ENCODE results near the gene FAU.

FAU gene

DNA sequence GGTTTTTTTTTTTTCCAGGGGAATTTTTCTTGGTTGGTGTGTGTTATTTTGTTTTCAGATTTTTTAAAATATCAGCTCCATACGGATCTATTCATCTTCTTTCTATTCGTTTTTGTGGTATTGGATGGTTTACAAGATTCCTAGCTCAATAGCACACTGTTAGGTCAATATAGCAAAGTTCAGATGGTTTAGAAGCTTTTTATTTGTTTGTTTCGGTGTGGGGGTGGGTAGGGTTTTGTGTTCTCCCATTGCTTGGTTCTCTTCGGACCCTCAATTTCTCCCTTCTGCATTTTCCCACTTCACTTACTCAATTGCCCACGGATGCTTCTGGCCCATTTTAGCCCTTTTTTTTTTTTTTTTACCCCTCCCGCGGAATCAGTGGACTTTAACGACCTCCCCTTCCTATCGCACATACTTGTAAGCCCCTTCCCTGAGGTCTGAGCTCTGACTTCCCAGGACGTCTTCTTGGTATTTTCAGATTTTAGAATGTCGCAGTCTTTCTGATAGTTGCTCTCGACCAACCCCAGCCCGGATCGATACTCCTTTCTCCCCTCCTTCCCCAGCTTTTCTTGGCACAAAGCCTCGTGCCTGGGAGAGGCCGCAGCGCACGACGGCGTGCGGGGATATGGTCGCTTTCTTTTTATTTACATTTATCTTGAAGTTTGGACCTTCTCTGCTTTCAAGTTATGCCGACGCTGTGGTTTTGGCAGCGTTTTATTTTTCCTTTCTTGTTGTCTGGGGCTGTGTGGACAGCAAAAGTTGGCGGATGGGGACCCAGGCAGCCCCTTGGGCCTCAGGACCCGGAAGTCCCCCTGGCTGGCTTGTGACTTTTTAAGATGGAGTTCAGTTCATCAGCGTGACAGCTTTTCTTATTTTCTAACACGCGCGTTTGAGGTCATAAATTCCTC is 43.7 kb upstream of the FAU start:
- ChIA-PET POLR2A (ENCODE audit: low non-redundant PET) (interaction anchor here (0.7 kb wide), 1 partner anchor 79 kb away, joined by 4 read pairs; no protein-coding TSS in a partner anchor), CTCF (interaction anchor here (0.6 to 0.7 kb wide), 2 partner anchors 15 to 164 kb away, joined by 4 read pairs; no protein-coding TSS in a partner anchor)
- no peak overlapping the region for H3K27ac ChIP-seq
- TF ChIP-seq, protein P1, sequence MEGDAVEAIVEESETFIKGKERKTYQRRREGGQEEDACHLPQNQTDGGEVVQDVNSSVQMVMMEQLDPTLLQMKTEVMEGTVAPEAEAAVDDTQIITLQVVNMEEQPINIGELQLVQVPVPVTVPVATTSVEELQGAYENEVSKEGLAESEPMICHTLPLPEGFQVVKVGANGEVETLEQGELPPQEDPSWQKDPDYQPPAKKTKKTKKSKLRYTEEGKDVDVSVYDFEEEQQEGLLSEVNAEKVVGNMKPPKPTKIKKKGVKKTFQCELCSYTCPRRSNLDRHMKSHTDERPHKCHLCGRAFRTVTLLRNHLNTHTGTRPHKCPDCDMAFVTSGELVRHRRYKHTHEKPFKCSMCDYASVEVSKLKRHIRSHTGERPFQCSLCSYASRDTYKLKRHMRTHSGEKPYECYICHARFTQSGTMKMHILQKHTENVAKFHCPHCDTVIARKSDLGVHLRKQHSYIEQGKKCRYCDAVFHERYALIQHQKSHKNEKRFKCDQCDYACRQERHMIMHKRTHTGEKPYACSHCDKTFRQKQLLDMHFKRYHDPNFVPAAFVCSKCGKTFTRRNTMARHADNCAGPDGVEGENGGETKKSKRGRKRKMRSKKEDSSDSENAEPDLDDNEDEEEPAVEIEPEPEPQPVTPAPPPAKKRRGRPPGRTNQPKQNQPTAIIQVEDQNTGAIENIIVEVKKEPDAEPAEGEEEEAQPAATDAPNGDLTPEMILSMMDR (conservative IDR thresholded peaks at IDR 0.05; ENCODE audit: low read depth), result no peak
- DNase-seq (ENCODE audit: low spot score), result no peak

DNA sequence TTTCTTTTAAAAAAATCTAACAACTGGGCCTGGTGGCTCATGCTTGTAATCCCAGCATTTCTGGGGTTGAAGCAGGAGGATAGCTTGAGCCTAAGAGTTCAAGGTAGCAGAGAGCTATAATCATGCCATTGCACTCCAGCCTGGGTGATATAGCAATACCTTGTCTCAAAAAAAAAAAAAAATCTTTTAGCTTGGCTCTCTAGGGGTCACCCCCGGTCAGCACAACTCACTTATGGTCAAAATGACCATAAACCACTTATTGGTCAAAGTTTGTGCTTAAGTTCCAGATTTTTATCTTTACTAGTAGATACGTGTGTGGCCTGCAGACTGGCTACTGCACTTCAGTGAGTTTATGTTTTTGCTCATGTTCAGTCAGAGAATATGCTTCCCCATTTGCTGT is 41.8 kb upstream of the FAU start:
- ChIA-PET CTCF (interaction anchor here (0.6 kb wide), 1 partner anchor 81 kb away, joined by 5 read pairs; no protein-coding TSS in a partner anchor), POLR2A (ENCODE audit: low non-redundant PET) (no interaction called here)
- TF ChIP-seq, protein P1 (conservative IDR thresholded peaks at IDR 0.05; ENCODE audit: low read depth), result no peak
- H3K27ac ChIP-seq, result no peak overlapping the region
- DNase-seq (ENCODE audit: low spot score), result no peak

DNA sequence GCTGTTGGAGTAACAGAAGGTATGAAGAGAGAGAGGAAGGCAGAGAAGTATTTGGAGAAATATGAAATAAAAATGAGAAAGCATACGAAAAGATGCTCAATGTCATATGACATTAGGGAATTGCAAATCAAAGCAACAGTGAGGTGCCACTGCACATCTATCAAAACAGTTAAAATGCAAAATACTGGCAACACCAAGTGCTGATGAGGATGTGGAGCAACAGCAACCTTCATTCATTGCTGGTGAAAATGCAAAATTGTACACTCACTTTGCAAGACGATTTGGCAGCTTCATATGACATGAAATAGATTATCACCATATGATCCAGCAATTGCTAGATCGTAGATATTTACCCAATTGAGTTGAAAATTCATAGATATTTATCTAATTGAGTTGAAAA is 38.7 kb upstream of the FAU start:
- TF ChIP-seq, protein P1 (conservative IDR thresholded peaks at IDR 0.05; ENCODE audit: low read depth), result no peak
- POLR2A ChIA-PET (ENCODE audit: low non-redundant PET), result no interaction called here
- CTCF ChIA-PET, result no interaction called here

DNA sequence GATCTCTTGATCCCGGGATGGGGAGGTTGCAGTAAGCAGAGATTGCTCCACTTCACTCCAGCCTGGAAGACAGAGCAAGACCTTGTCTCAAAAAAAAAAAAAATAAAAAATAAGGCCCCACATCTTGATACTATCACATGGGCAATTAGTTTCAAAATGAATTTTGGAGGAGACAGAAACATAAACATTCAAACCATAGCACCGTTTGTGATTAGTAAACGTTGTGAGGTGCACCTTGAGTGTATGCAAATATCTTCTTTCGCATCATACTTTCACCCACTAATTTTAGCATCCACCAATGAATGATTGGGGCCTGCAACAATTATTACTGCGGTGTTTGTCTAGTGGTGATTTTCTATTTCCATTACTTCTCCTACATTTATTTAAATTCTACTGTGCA is 37.1 kb upstream of the FAU start:
- TF ChIP-seq, protein P1 (conservative IDR thresholded peaks at IDR 0.05; ENCODE audit: low read depth), result no peak
- no peak overlapping the region for H3K27ac ChIP-seq
- no peak for DNase-seq (ENCODE audit: low spot score)
- POLR2A ChIA-PET (ENCODE audit: low non-redundant PET), result no interaction called here
- CTCF ChIA-PET, result no interaction called here

More for the DNA sequence above, 38.7 kb upstream of the FAU start:
- H3K27ac ChIP-seq, result no peak overlapping the region
- no peak for DNase-seq (ENCODE audit: low spot score)

DNA sequence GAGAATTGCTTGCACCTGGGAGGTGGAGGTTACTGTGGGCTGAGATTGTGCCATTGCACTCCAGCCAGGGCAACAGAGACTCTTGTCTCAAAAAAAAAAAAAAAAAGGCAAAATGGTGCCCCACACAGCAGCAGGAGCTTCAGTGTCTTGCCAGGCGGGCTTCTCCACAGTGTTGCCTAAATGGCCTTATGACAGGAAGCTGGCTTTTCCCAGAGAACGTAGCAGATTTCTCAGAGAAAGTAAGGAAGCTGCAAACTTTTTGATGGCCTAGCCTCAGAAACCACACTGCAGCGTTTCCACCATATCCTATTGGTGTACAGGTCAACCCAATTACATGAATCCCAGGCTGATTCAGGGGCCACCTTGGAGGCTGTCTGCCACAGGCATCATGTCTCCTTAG is 35.4 kb upstream of the FAU start:
- H3K27ac ChIP-seq, result no peak overlapping the region
- ChIA-PET CTCF (interaction anchor here (0.6 kb wide), 1 partner anchor 189 kb away, joined by 3 read pairs; no protein-coding TSS in a partner anchor), POLR2A (ENCODE audit: low non-redundant PET) (interaction anchor here (0.6 kb wide), 1 partner anchor 104 kb away, joined by 4 read pairs; the partner anchor contains the start of gene POLA2)
- TF ChIP-seq, protein P1 (conservative IDR thresholded peaks at IDR 0.05; ENCODE audit: low read depth), result no peak
- no peak for DNase-seq (ENCODE audit: low spot score)

DNA sequence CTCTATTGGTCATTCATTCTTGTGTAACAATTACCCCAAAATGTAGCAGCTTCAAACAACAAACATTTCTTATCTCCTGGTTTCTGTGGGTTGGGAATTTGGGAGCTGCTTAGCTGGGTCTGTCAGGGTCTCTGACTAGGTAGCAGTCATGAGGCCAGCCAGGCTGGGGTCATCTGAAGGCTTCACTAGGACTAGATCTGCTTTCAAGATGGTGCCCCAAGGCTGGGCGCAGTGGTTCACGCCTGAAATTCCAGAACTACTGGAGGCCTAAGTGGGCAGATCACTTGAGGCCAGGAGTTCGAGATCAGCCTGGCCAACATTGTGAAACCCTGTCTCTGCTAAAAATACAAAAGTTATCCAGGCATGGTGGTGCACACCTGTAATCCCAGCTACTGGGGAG is 35.0 kb upstream of the FAU start:
- DNase-seq (ENCODE audit: low spot score), result no peak
- CTCF ChIA-PET, result no interaction called here
- TF ChIP-seq, protein P1 (conservative IDR thresholded peaks at IDR 0.05; ENCODE audit: low read depth), result no peak
- no peak overlapping the region for H3K27ac ChIP-seq
- POLR2A ChIA-PET (ENCODE audit: low non-redundant PET), result no interaction called here

All from RWPE1 (cell line).